ENCODE results near the gene LATS2.
"Not testable (repeated sequence)": the region's sequence is repeated elsewhere in the genome, so short reads cannot be mapped to it uniquely, and the experiment has no call there.

Gene LATS2

GRCh38 chr13:20945952-20946383 lies 115.4 kb downstream of the LATS2 start:
- Histone ChIP-seq H3K4me3 (peak overlapping the region in 1 of 2 donors; percentile 14), H3K27ac (no peak overlapping the region), H3K27me3 (no peaks in the 10 kb centered on the region), H3K9me3 (no peaks in the 10 kb centered on the region), H3K36me3 (no peaks in the 10 kb centered on the region), H3K4me1 (peaks cover 0 to 11% (median 4%) of the 10 kb centered on the region in 4 donors)
- DNase-seq: peak in 1 of 2 donors; percentile 34
- intact Hi-C loops (cut with DNase I; ENCODE audit: low total_unique reads): loop anchor here (5.0 to 10.0 kb wide), 4 partner anchors 119 to 529 kb away; partner anchors contain the start of gene LATS2
- TF ChIP-seq, protein P1, sequence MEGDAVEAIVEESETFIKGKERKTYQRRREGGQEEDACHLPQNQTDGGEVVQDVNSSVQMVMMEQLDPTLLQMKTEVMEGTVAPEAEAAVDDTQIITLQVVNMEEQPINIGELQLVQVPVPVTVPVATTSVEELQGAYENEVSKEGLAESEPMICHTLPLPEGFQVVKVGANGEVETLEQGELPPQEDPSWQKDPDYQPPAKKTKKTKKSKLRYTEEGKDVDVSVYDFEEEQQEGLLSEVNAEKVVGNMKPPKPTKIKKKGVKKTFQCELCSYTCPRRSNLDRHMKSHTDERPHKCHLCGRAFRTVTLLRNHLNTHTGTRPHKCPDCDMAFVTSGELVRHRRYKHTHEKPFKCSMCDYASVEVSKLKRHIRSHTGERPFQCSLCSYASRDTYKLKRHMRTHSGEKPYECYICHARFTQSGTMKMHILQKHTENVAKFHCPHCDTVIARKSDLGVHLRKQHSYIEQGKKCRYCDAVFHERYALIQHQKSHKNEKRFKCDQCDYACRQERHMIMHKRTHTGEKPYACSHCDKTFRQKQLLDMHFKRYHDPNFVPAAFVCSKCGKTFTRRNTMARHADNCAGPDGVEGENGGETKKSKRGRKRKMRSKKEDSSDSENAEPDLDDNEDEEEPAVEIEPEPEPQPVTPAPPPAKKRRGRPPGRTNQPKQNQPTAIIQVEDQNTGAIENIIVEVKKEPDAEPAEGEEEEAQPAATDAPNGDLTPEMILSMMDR (IDR thresholded peaks at IDR 0.05): no peak

DNA sequence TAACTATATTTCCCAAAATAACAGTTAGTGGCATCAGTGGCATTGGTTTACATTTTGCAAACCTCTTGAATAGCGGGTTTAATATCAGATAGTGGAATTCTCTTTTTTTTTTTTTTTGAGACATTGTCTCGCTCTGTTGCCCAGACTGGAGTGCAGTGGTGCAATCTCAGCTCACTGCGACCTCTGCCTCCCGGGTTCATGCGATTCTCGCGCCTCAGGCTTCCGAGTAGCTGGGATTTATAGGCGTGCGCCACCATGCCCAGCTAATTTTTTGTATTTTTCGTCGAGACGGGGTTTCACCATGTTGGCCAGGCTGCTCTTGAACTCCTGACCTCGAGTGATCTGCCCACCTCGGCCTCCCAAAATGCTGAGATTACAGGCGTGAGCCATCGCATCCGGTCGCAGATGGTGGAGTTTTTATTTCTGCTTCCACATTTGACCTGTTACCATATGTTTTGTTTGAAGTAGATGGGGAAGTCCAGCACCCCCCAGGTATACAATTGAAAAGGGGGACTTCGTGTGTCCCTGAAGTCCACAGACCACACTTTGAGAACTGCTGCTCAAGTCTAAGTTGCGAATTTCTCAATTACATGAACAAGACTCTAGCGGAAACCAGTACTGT lies 118.3 kb downstream of the LATS2 start:
- Histone ChIP-seq H3K27me3 (peaks cover 0 to 6% of the 10 kb centered on the region in 2 donors), H3K4me3 (peak overlapping the region in 1 of 2 donors; percentile 20), H3K9me3 (no peaks in the 10 kb centered on the region), H3K4me1 (peaks cover 0 to 11% (median 4%) of the 10 kb centered on the region in 4 donors), H3K36me3 (no peaks in the 10 kb centered on the region), H3K27ac (peak overlapping the region; percentile 50 to 70)
- DNase-seq: no peak
- intact Hi-C loops (cut with DNase I; ENCODE audit: low total_unique reads): loop anchor here (10.0 kb wide), 3 partner anchors 122 to 532 kb away; partner anchors contain the start of gene LATS2
- TF ChIP-seq, protein P1 (IDR thresholded peaks at IDR 0.05): no peak

DNA sequence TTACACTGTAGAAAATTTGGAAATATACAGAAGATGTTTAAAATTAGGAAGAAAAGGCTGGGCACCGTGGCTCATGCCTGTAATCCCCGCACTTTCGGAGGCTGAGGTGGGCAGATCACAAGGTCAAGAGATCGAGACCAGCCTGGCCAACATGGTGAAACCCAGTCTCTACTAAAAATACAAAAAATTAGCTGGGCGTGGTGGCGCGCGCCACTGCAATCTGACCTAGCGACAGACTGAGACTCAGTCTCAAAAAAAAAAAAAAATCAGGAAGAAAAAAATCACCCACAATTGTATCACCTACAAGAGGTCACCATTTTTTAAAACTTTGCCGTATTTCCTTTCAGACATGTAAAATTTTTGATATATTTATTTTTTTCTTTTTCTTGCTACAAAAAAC lies 120.9 kb downstream of the LATS2 start:
- intact Hi-C loops (cut with DNase I; ENCODE audit: low total_unique reads): loop anchor here (10.0 kb wide), 3 partner anchors 124 to 534 kb away; partner anchors contain the start of gene LATS2
- not testable (repeated sequence) for DNase-seq

DNA sequence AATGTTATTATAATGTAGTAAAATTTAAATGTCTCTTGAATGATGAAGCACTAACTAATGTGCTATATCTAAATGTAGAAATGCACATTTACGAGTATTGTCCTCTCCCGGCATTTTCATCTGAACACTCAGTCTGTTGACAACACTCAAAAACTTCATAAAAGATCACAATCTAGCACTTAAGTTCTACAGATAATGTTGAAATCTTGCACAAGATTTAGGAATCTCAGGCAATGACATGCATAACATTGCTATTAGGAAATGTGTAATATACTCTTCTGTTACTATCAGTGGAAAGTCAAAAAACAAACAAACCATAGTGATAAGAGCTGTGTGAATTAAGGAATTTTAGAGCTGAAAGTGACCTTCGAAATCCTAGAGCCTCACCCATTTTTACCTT lies 121.3 kb downstream of the LATS2 start:
- H3K4me3 ChIP-seq: no peak overlapping the region
- H3K27ac ChIP-seq: no peak overlapping the region
- no peaks in the 10 kb centered on the region for H3K9me3 ChIP-seq
- peaks cover 0 to 5% (median 0%) of the 10 kb centered on the region in 4 donors for H3K4me1 ChIP-seq
- DNase-seq: no peak
- no peaks in the 10 kb centered on the region for H3K36me3 ChIP-seq
- intact Hi-C loops (cut with DNase I; ENCODE audit: low total_unique reads): loop anchor here (10.0 kb wide), 3 partner anchors 125 to 535 kb away; partner anchors contain the start of gene LATS2
- TF ChIP-seq, protein P1 (IDR thresholded peaks at IDR 0.05): no peak
- H3K27me3 ChIP-seq: peaks cover 0 to 8% of the 10 kb centered on the region in 2 donors

More for the DNA sequence above, 120.9 kb downstream of the LATS2 start:
- H3K4me1 ChIP-seq, H3K27me3 ChIP-seq, H3K27ac ChIP-seq, H3K36me3 ChIP-seq, H3K9me3 ChIP-seq, H3K4me3 ChIP-seq: not testable (repeated sequence)

DNA sequence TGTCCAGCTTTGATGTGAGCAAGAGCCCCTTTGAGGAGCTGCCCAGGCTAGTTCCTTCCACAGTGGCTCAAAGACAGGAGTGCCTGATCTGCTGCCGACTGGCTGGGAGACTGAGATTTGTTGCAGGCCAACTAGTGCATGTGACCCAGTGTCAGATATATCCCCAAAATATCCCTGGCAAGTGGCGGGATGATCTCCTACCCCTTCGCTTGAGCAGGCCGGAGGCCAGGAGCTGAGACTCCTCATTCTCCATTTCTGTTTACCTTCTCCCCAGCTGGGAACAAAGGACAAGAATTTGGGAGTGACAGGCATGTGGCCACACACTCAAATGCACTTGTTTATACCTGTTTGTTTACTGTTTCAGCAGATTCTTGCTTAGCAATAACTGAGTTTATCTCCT lies 121.7 kb downstream of the LATS2 start:
- H3K9me3 ChIP-seq: no peaks in the 10 kb centered on the region
- no peak overlapping the region for H3K4me3 ChIP-seq
- peaks cover 0 to 8% of the 10 kb centered on the region in 2 donors for H3K27me3 ChIP-seq
- no peak for DNase-seq
- no peaks in the 10 kb centered on the region for H3K36me3 ChIP-seq
- peaks cover 0 to 5% (median 0%) of the 10 kb centered on the region in 4 donors for H3K4me1 ChIP-seq
- TF ChIP-seq, protein P1 (IDR thresholded peaks at IDR 0.05): no peak
- H3K27ac ChIP-seq: no peak overlapping the region
- intact Hi-C loops (cut with DNase I; ENCODE audit: low total_unique reads): loop anchor here (10.0 kb wide), 3 partner anchors 125 to 535 kb away; partner anchors contain the start of gene LATS2

DNA sequence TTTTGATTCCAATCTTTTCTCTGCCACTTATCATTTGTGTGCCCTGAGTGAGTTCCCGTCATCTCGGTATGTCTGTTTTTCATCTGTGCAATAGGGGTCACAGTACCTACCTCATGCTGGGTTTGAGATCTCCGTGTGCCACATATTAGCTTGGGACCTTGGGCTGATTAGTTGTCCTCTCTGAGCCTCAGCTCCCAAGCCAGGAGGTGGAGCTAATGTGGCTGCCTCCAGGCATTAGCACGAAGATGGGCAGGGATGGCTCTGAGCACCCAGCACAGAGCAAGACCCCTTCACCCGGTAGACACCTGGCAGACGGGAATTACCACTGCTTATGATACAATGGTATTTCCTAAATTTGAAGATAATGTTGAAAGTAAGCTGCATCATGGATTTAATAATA lies 123.1 kb downstream of the LATS2 start:
- peaks cover 0 to 8% of the 10 kb centered on the region in 2 donors for H3K27me3 ChIP-seq

More for the DNA sequence above, 123.1 kb downstream of the LATS2 start:
- peaks cover 0 to 4% (median 0%) of the 10 kb centered on the region in 4 donors for H3K4me1 ChIP-seq
- H3K4me3 ChIP-seq: no peak overlapping the region
- no peaks in the 10 kb centered on the region for H3K36me3 ChIP-seq
- TF ChIP-seq, protein P1 (IDR thresholded peaks at IDR 0.05): no peak
- DNase-seq: peak in 1 of 2 donors; percentile 1
- no peak overlapping the region for H3K27ac ChIP-seq
- H3K9me3 ChIP-seq: no peaks in the 10 kb centered on the region
- intact Hi-C loops (cut with DNase I; ENCODE audit: low total_unique reads): no loop called here
